ENCODE data around the gene SKP1.

The SKP1 gene

DNA sequence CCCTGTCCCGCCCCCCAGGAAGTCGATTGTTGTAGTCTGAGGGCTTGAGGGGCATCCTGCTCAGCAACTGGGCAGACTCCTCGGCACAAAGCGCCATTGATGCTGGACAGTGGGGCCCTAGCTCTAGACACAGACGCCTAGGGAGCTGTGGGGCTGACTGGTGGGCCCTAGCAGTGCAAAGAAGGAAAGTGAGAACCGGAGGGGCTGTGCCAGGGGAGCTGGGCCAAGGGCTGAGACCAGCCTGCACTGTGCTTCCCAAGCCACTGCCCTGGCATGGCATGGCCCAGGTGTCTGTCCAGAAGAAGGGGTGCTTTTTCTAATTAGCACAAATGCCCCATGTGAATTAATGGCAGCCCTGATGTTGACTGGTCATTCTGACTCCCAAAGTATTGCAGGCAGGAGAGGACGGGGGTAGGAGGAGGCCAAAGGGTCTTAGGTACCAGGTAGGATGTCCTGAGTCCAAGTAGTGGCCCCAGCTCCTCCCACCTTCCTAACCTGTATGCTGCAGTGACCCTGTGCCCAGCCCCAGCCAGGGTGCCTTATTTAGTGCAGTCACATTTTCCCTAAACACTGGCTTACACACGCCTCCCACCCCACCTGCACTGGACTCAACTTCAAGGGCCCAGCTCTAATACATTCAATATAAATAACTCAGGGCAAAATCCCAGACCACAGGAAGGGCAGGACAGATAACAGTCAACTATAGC, 46.4 kb downstream of the SKP1 start:
- DNase-seq (no peak), ATAC-seq (no peak)

DNA sequence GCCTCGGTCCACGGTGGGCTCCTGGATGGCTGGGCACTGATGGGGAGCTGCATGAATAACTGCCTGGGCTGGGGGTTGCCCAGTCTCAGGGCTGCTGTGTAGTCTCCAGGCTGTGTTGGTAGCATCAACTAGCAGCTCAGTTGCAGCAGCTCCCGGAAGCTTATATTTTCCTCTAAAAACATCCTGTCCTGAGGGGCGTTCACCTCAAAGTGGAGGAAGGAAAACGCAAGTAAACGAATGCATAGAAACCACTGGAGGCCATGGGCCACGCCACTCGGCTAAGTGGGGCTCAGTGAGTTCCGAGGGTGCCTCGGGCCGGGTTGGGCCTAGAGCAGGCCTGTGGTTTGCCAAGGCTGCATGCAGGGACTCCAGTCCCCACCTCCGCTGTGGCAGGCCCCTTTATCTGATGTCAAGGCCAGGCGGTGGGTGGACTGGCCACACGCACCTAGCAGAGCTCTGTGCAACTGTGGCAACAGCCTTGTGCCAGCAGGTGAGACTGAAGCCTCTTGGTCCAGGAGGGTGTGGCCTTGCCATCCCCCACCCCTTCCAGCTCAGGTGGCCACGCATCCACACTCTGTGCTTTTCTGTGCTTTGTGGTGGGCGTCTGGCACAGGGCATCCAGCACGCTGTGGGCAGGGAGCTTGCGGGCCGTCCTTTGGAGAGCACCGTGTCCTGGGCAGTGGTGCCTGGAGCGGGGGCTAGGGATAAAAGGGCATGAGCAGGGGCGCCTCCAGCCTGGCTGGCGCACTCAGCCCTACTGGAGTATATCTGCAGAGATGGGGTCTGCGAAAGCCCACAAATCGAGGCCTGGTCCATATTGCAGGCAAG, 47.1 kb downstream of the SKP1 start:
- no peak for ATAC-seq
- no peak for DNase-seq

DNA sequence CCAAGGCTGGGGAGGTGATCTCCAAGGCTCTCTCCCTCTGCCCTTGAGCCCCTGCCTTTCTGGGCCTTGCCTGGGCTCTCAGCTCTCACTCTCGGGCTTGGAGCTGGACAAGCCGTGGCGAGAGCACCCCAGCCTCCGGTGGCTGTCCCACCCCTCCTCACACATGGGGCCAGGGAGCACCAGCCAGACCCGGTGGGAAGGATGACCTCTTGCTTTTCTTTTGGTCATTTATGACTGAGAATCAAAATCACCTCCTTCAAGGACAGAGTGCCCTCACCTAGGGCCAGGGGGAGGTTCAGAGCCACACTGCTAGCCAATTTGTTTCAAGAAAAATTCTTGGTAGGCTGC, 48.1 kb downstream of the SKP1 start:
- ATAC-seq (no peak), DNase-seq (no peak)

DNA sequence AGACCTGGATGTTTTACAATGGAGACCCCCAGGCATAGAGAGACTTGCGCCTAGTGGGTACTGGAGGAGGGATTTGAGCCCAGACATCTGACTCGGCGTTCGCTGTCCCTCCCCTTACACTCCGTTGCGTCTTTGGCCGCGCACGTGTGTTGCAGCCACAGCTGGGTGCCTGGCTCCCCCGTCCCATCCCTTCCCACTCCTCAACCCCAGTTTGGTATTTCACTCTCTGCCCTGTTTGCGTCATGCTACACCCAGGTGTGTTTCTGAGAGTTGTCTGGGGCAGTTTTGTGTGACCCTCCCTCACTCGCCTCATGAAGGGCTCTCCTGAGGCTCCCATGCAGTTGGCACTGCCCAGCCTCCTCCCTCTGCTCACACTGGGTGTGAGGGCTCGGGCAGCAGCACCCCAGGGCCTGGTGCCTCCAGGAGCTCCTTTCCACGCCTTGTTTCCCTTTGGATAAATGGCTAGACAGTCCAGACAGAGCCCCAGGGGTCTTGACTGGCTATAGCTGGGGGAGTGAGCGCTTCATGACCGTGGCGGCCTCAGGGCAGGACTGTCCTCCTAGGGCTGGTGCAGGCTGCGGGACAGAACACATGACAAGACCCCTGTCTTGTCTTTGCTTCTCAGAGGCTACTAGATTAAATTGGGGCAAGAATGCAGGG, 48.6 kb downstream of the SKP1 start:
- DNase-seq (peak; percentile 56), ATAC-seq (no peak)

DNA sequence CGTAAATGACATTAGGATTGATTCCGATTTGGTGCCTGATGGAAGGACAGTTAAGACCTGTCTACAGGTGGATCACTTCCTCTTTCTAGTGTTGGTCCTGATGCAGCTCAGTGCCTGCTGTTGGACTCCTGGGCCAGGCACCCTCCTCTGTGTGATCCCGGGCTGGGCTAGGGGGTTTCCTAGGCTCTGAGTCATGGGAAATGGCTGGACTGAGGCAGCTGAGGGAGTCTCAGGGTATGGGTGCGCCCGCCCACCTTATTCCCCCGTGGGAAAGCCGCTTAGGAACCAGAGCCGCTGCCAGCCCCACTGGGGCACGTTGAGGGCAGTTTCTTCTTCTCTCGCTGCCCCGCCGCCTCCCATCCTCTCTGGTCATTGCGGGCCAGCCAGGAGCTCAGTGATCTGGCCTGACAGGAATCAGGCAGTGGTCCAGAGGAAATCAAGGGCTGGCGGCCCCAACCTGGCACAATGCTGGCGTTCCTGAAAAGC, 49.3 kb downstream of the SKP1 start:
- peak; percentile 24 for ATAC-seq
- DNase-seq, result peak; percentile 70

DNA sequence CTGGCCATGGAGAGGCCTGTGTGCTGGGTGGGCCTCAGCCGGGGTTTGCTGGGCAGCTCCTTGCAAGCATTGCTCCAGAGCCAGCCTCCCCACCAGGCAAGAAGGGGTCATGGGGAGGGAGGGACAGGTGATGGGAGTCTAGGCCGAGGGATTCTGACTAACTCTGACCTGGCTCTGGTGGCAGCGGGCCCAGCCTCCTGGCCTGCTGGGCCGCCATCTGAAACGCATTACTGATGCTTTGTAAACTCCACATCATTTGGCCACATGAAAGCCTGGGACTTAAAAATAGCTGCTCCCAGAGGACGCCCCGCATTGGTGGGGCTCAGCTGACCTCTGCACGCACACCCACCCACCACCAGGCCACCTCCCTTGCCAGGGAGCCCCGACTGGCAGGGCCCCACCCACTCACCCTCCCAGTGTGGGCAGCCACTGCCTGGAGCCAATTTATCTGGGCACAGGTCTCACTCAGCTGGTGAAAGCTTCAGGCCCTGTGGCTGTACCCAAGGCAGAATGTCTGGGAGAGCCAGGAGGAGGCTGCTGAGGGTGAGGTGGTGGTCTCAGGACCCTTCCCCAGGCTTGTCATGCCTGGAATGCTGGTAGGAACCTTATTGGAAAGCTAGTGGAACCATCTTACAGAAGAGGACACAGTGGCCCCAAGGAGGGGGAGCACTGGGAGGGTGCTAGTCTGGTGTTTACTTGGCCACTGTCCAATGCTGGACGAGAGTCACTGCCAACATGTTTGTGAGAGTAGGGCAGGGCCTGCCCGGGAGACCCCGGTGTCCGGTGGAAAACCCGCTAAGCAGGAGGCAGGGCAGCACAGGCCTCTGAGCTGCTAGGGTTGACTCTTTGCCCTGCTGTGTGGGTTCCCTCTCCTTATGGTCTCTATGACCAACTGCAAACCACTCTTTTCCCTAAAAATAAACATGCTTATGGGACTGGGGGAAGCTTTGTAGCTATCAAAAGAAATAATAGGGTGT, 51.4 kb downstream of the SKP1 start:
- peak; percentile 61 for DNase-seq
- peak; percentile 21 for ATAC-seq

DNA sequence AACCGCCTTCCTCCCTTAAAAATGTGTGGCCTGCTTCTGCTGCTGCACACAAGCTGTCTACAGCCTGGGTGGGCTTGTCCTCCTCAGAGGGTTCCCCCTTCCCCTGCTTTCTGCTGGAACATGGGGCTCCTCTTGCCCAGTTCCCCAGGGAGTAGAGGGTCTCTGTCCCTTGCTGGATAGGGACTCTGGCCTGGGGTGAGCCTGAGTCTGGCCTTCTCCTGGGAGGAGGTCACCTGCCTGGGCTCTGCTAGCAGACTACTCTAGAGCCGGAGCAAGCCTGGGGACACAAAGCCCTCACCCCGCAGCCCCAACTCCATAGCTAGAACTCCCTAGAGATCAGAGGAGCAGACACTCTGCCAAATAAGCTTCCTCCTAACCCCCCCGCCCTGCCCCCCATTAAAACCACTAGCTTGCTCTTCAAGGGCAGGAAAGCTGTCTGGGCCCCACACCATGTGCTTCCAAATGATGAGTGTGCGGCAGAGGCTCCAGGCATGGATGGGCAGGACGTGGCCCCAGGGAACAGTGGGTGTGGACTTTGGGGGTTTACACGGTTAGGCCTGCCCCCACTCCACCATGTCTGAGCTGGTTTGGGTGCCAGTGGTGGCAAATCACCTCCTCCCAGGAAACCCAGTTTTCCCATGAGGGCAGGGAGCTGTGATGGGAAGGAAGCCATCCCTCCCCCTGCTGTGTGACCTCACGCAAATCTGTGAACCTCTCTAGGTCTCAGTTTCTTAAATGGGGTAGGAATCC, 52.3 kb downstream of the SKP1 start:
- ATAC-seq, result no peak
- DNase-seq, result no peak

DNA sequence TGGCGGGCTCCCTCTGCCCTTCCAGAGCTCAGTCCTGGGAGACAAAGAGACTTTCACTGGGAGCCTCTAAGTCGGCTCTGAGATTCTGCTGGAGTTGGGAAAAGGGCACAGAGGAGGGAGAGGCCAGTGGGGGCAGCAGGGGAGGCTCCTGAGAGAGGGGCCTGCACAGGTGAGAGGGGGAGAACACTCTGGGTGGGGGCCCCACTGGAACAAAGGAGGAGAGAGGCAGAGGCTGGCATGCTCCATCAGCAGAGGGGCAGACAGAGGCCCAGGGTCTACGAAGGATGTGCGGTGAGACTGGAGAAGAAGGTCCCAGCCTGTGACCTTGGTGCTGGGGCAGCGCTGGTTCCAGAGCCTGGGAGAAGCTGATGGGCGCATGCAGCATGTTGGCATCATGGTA, 53.4 kb downstream of the SKP1 start:
- no peak for DNase-seq
- ATAC-seq, result no peak

DNA sequence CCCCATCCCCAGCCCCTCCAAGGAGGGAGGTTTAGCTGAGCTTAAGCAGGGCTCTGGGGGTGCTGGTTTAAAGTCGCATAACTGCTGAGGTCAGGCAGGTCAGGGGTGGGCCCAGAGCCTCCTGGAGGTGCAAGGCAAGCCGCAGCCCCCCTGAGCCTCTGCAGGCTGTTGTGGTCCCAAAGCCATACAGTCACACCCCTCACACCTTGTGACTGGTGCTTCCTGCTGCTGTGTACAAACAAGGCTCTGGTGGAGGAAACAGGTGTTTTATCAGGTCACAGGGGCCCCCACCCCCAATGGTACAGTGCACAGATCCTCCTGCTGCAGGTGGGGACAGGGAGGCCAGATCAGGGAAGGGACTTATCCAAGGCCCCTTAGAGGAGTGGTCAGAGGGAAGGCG, 54.2 kb downstream of the SKP1 start:
- no peak for ATAC-seq
- peak; percentile 43 for DNase-seq

DNA sequence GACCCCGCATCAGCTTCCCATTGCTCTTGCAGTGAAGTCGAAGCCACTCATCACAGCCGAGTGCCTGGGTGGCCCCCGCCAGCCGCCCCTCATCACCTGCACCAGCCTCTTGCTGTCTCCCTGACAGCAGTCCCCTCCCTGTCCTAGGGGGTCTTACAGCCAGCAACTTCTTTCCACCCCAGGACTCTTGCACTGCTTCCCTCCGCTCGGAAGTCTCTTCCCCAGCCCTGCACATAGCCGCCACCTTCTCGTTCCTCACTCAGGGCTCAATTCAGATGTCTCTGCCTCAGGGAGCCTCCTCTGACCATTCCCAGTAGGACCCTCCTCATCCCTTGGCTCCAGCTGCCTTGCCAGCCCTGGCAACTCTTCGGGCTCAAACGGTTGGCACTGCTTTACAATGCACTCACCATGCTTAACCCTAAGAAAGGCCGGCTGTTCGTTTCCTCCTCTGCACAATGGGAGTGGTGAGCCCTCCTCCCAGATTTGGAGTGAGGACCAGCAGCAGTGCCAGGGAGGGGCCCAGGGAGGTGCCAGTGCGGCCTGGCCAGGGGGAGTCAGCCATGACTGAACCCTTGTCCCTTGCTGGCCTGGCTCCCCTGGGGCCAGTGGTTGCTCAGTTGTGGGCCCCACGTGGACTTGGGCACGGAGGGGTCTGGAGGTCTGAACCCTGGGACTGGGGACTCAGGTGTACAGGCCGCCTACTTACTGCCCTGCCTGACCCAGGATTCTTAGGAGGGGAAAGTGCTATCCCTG, 56.2 kb downstream of the SKP1 start:
- no peak for DNase-seq
- no peak for ATAC-seq

DNA sequence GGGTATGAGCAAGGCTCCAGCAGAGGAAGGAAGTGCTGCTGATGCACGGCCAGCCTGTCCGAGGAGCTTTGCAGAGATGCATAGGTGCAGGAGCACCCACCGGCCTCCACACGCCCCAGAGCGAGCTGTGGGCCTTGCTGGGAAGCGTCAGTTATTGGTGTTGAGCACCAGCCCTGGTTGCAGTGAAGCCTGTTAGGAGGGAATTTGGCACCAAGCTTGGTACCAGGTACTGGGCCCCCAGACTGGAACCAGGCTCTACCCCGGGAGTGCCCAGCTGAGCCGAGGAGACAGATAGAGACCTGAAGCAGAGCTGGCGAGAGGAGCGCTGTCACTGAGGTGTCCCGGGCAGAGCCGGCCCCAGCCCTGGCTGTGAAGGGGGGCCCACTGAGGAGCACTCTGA, 57.0 kb downstream of the SKP1 start:
- DNase-seq (peak; percentile 33), ATAC-seq (no peak)

DNA sequence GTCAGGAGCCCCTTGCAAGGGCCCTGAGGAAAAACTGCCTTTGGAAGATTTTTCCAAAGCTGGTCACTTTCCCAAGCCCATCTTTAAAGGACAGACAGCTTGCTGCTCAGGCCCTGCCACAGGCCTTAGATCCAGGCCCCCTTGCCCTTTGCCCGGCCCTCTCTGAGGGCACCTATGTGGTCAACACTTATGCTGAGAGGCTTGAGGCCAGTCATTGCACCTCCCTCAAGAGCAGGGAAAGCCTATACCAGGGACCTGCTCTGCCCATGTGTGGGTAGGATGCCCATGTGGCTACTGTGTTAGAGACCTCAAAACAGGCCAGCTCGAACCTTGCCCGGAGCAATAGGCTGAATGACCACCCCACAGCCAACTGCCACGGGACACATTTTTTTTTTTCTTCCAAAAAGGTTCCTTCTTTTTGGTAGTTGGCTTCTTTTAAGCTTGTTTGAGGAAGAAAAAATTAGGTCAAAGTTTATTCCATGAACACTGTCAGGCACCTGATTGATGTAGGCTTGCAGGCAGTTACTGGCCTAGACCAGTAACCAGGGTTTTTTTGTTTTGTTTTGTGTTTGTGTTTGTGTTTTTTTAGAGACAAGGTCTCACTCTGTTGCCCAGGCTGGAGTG, 58.4 kb downstream of the SKP1 start:
- DNase-seq (no peak), ATAC-seq (no peak)

DNA sequence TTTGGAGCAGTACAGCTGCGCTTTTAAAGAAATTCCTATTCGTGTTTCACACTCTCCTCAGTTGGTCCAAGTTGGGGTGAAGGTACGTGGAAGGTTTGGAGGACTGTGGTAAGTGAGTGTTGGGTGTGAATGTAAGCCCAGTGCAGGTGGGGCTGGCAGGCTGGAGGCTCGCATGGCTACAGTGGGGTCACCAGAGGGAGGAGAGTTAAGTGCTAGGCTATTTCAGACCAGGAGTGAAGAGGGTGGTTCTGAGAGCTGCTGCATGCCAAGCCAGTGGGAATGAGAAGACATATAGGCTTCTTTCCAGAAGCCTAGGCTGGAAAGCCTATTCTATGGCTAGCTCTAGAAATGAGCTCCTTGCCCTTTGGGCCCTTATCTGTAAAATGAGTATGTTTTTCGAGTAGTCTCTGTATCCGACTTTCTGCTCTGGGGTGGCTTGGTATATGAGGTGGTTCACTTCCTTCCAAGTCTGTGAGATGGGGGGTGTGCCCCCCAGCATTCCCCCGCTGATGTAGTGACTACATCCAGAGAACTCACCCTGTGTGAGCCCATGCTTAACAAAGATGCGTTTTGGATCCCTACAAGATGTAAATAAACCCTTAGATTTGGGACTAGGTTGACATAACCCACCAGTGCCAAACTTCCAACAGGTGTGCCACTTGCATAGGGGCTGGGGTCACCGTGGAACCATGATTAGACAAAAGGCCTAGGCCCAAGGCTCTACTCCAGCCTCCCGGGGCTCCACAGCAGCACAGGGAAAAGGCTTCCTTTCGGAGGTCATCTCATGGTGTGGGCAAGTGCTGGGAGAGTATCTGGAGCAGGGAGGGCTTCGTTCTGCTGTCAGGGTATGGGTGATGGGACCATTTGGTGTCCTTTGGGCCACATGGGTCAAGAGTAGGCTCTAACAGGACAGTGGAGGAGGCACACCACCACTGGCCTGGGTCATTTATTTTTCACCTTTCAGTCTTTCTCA, 59.7 kb downstream of the SKP1 start:
- ATAC-seq (no peak), DNase-seq (no peak)

DNA sequence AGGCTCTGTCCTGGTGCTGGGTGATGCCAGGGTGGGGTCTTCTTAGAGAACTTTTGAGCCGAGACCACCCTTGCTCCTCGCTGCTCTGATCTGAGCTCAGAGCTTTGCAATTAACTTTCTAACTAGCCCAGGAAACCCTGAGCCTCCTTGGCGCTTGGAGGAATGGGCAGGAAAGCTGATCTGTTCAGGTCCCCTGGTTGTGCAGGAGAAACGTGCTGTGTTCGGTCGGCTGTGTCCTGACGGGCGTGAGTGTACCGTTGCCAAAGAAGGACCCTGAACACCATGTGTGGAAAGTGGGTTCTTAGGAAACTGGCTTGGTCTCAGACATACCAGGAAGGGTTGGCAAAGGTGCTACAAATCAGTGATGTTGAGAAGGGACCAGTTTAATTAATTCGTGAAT, 60.5 kb downstream of the SKP1 start:
- ATAC-seq (no peak), DNase-seq (no peak)

DNA sequence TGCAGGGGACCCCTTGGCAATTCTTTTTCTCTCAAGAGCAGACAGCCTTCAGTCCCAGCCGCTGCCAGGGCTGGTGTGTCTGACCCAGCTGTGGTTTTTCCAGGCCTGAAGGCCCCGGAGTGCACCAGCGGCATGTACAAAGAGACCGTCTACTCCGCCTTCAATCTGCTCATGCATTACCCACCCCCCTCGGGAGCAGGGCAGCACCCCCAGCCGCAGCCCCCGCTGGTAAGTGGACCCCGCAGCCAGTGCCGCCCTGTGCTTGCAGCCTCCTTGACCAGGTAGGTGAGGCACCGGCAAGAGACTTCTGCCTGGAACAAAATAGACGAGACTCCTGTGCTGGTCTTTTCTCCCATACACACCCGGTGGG, 61.0 kb downstream of the SKP1 start:
- DNase-seq, result peak; percentile 17
- no peak for ATAC-seq

DNA sequence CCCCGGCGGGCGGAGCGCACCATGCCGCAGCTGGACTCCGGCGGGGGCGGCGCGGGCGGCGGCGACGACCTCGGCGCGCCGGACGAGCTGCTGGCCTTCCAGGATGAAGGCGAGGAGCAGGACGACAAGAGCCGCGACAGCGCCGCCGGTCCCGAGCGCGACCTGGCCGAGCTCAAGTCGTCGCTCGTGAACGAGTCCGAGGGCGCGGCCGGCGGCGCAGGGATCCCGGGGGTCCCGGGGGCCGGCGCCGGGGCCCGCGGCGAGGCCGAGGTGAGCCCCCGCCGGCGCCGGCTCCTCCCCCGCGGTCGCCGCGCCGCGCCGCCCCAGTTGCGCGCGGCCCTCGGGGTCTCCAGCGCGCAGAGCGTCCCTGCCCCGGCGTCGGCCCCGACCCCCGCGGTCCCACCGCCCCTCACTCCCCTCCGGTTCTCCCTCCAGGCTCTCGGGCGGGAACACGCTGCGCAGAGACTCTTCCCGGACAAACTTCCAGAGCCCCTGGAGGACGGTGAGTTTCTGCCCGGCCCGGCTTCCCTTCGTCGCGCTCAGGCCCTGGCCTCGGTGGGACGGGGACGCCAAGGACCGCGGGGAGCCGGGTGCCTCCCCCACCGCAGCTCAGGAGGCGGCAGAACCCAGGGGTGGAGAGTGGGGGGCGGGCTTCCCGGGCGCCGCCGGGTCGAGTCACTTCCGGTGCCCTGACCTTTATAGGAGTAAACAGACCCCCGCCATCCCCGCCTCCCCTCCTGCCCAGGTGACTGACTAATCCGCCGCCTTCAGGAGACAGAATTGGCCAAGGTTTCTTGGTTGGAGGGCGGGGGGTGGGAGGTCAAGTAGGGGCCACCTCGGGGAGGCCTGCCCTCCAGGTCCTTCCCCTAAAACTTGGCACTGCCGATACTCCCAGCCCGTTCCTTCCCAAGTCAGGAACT, 61.6 kb downstream of the SKP1 start:
- peak; percentile 87 for DNase-seq
- peak; percentile 35 for ATAC-seq

Measured in stimulated activated naive CD8-positive, alpha-beta T cell treated with anti-CD3 and anti-CD28 coated beads, Interleukin-15, Interleukin-2, amounts not matched to agents 100 U/mL and 50 U/mL, for 24 hours (primary cell).